Hematopoietic multipotent progenitor cell treated with erythropoietin and hydrocortisone succinate and interleukin-3 and kit ligand, for 8 days (in vitro differentiated cells): ENCODE results near the gene ARID3C.
A peak's percentile ranks its signal among the peaks of the same experiment; 100 is the strongest.
"Not testable (repeated sequence)": the region's sequence is repeated elsewhere in the genome, so short reads cannot be mapped to it uniquely, and the experiment has no call there.

Experiments
- DNase-seq: peaks from one replicate; pipeline ENCODE4 v3.0.0-alpha.2; 2015

The ARID3C gene

GRCh38 chr9:34651876-34652601 lies 23.2 kb upstream of the ARID3C start, which contains the start of gene IL11RA:
Gene IL11RA (plus strand): TSS chr9:34652185. CDS start chr9:34655218, 3,033 bp downstream.
- peak; percentile 86 for DNase-seq

- DNase-seq, result no peak
Observed at GRCh38 chr9:34651321-34651720, 22.5 kb upstream of the ARID3C start.

DNA sequence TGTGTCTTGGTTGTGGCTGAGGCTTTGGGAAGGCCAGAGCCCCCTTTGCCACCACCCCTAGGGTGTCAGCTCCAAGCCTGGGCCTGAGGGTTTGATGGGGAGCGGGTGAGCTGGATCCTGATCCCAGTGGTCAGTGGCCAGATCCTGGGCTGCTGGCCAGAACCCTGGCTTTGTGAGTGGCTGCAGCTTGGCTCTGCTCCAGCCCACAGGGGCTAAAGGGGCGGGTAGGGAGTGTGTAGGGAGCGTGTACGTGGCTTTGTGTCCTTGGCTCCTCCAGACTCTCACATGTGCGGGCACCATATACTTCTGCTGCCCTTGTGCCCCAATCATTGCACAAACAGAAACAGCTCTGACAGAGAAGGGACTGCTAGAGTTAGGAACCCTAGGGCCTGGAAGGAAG lies 21.9 kb upstream of the ARID3C start:
- DNase-seq, result no peak

DNA sequence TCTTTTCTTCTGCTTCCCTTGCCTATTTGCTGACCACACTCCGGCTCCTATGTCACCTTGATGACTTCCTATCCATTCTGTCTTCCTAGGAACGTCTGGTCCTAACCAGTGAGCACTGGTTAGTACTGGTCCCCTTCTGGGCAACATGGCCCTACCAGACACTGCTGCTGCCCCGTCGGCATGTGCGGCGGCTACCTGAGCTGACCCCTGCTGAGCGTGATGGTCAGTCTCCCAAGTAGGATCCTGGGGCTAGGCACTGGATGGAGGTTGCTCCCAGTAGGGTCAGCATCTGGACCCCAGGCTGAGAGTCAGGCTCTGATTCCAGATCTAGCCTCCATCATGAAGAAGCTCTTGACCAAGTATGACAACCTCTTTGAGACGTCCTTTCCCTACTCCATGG lies 19.8 kb upstream of the ARID3C start:
- no peak for DNase-seq

DNA sequence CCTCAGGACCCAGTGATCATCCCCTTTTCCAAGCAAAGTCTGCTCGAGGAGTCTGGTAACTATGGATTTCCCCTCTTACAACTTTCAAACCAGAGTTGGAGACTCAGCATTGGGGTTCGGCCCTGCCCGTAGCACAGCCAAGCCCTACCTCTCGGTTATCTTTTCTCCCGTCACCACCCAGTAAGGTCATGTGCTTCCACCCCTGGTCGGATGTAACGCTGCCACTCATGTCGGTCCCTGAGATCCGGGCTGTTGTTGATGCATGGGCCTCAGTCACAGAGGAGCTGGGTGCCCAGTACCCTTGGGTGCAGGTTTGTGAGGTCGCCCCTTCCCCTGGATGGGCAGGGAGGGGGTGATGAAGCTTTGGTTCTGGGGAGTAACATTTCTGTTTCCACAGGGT lies 18.8 kb upstream of the ARID3C start:
- DNase-seq, result peak; percentile 74

DNA sequence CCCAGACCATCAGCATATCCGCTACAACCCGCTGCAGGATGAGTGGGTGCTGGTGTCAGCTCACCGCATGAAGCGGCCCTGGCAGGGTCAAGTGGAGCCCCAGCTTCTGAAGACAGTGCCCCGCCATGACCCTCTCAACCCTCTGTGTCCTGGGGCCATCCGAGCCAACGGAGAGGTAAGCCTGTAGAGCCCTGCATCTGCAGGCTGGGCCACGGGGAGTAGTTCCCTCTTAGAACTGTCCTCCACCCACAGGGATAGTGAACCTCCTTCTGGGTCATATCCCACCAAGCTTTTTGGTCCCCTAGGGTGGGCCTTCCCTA lies 18.2 kb upstream of the ARID3C start:
- no peak for DNase-seq

DNA sequence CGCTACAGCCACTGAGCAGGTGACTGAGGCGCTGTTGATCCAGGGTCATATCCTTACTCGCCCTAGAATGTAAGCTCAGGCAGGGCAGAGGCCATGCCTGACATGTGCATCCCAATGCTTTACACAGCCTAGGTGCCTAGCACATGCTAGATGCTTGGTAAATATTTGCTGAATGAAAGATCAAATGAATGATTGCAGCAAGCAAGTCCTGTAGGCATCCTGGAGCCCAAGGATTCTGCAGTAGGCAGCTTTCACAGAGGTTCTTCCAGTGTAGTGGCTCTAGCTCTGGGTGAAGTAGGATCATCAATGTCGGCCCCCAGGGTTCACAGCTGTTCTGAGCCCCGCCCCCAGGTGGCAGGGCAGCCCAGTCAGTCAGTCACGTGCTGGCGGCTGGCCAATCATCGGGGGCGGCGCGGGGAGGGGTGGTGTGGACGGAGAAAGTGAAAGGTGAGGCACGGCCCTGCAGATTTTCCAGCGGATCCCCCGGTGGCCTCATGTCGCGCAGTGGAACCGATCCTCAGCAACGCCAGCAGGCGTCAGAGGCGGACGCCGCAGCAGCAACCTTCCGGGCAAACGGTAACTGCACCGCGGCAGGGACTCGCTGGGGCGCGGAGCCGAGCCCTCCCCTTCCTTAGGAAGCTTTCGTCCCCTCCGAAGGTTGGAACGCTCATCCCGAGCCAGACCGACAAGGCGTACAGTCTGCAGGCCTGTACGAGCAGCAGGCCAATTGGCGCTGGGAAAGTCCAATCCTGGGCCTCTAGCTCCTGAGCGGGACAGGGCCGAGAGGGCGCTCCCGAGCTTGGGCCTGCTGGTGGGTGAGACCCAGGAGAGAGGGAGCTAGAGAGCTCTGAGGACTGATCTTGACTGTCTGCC lies 17.6 kb upstream of the ARID3C start, which contains the start of gene GALT:
Gene GALT (plus strand): TSS at position 465 of the 873 bp plus-strand sequence. CDS start 30 bp downstream, at position 495.
- peak; percentile 93 for DNase-seq

DNA sequence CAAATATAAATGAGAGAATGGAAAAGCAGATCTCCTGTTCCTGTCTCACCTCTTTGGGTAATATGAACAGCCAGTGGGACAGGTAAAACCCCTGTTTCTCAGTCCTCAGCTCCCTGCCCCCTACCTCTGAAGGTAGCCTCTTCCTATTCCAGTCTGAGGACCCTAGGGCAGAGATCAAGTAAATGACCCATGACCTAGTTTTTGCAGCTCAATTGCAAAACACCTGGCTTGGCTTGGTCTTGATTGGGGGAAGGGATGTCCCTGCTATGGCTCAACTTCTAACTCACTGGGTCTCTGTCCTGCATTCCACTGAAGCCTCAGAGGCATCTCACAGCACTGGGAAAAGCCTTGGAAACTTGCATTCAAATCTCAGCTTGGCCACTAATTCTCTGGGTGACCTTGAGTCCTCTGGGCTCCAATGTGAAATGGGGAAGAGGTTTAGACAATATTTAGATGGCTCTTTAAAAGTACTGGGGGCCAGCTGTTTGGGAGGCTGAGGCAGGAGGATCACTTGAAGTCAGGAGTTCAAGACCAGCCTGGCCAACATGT lies 16.0 kb upstream of the ARID3C start:
- no peak for DNase-seq

- DNase-seq, result no peak
Observed at GRCh38 chr9:34642679-34643078, 13.8 kb upstream of the ARID3C start.

- DNase-seq, result not testable (repeated sequence)
Observed at GRCh38 chr9:34639322-34639721, 10.5 kb upstream of the ARID3C start.

- no peak for DNase-seq
Observed at GRCh38 chr9:34638138-34638445, 9.2 kb upstream of the ARID3C start.

- DNase-seq, result peak; percentile 94
Observed at GRCh38 chr9:34637356-34638137, 8.7 kb upstream of the ARID3C start, which contains the start of gene SIGMAR1. Gene SIGMAR1 (minus strand): TSS chr9:34637787. CDS start chr9:34637697, 90 bp downstream.

- DNase-seq, result peak; percentile 56
Observed at GRCh38 chr9:34636791-34637355, 8.0 kb upstream of the ARID3C start.

GRCh38 chr9:34635556-34635955 lies 6.7 kb upstream of the ARID3C start:
- no peak for DNase-seq

DNA sequence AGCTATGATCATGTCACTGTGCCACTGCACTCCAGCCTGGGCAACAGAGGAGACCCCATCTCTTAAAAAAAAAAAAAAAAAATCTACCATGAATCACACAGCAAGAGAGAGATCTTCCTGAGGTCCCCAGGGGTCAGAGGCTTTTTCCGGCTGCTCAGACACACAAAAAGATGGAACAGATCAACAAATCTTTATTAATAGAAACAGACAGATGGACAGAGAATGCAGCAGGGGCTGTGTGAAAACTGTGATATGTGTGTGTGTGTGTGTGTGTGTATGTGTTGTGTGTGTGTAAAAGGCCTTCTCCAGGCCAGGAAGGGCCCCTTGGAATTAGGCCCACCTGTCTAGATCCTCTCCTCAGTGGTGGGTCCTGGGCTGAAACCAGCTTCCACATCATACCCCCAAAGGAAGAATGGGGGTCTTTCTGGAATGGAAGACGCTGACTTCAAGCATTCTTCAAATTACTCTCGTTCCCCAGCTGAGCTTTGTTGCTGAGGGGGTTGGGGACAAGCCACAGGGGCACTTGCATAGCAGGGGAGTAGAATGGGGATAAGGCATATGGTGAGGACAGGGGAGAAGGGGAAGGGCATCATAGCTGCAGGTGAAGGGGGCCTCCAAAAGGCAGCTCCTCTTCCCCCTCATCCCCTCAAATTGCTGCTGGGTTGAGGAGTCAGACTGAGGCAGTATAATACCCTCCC lies 5.8 kb upstream of the ARID3C start:
- DNase-seq, result no peak

- DNase-seq, result peak; percentile 87
Observed at GRCh38 chr9:34633851-34634550, 5.1 kb upstream of the ARID3C start.

GRCh38 chr9:34633166-34633565 lies 4.3 kb upstream of the ARID3C start:
- no peak for DNase-seq

DNA sequence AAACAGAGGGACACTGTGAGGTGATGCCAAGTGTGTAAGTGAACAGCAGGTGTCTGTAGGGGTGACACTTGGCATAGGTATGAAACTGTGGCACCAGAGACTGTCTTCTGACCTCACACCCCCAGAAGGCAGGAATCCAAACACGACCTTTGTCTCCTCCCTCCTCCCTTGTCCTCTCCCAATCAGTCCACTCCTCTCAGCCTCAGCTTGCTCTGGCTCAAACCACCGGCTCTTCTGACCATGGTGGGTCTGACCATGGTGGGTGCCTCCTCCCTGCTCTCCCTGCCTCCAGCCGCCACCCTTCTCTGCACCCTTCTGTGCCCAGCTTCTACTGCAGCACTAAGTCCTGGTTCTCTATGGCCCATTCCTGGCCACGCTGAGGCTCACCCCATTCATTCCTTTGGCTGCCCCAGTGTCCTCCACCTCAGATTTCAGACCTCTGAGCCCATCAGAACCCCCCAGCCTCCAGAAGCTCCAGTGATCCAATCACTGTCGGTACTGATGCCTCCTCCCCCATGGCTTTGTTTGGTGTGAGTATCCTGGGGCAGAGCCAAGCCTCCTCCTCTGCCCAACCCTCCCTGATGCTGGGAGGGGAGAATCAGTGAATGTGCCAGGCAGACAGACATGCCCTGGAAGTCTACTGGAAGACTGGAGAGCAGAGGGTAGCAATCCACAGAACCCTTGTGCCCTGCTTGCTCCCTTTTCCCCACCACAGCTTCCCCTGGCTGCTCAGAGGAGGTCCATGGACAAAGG lies 1.7 kb upstream of the ARID3C start:
- no peak for DNase-seq

DNA sequence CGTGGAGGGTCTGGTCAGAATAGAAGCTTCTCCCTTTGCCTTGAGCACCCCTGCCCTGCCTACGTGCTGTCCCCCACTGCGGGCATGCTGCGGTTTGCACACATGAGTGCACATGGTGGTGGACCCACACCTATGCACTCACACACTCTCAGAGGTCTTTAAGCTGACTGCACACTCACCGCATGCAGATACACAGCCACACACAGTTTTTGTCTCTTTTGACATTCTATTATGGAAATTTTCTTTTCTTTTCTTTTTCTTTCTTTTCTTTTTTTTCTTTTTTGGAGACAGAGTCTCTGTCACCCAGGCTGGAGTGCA lies 584 bp upstream of the ARID3C start:
- no peak for DNase-seq

- no peak for DNase-seq
Observed at GRCh38 chr9:34627716-34628655, 880 bp downstream of the ARID3C start.
